HL-60 (cell line): ENCODE results near the gene AGO4.

ENCODE experiments used
- DNase-seq, 2 experiments: peaks; one replicate each; pipeline ENCODE4 v3.0.0-alpha.2; 2010 to 2020; ENCODE audit warnings: low read depth in 1 of 2, low spot score in 1 of 2
- H3K27ac ChIP-seq: fragments of 250-450 bp; sonication (Bioruptor Pico); replicated peaks from 2 replicates; pipeline ENCODE4 v1.5.1; 2020; ENCODE audit warnings: mild to moderate bottlenecking, moderate library complexity
- H3K27me3 ChIP-seq: fragments of 250-450 bp; sonication (Bioruptor Pico); 2 replicates; pipeline ENCODE4 v1.5.1; 2021; ENCODE audit warnings: mild to moderate bottlenecking, moderate library complexity; ENCODE audit not compliant: insufficient read depth, poor library complexity, severe bottlenecking
- H3K4me3 ChIP-seq: replicated peaks from 2 replicates; pipeline ENCODE4 v1.5.1; 2011; ENCODE audit warnings: mild to moderate bottlenecking, control low read depth, low read length; ENCODE audit not compliant: insufficient read depth
- GABPA ChIP-seq: IDR thresholded peaks from 2 replicates; pipeline ENCODE4 v1.6.1; 2012; ENCODE audit warnings: low read depth
- POLR2AphosphoS5 ChIP-seq: IDR thresholded peaks from 2 replicates; pipeline ENCODE4 v1.6.1; 2012; ENCODE audit warnings: low read depth
- SPI1 ChIP-seq: IDR thresholded peaks from 2 replicates; pipeline ENCODE4 v1.6.1; 2012; ENCODE audit warnings: low read depth, mild to moderate bottlenecking, borderline replicate concordance
- TF ChIP-seq, protein P1 (sequence below): IDR thresholded peaks from one replicate; pipeline ENCODE4 v1.5.1; 2011; ENCODE audit warnings: low read length, control low read depth, inconsistent platforms; ENCODE audit not compliant: insufficient read depth
- TF ChIP-seq, protein P2 (sequence below): IDR thresholded peaks from 2 replicates; pipeline ENCODE4 v1.6.1; 2012; ENCODE audit warnings: low read depth; ENCODE audit not compliant: insufficient replicate concordance

Gene AGO4

DNA sequence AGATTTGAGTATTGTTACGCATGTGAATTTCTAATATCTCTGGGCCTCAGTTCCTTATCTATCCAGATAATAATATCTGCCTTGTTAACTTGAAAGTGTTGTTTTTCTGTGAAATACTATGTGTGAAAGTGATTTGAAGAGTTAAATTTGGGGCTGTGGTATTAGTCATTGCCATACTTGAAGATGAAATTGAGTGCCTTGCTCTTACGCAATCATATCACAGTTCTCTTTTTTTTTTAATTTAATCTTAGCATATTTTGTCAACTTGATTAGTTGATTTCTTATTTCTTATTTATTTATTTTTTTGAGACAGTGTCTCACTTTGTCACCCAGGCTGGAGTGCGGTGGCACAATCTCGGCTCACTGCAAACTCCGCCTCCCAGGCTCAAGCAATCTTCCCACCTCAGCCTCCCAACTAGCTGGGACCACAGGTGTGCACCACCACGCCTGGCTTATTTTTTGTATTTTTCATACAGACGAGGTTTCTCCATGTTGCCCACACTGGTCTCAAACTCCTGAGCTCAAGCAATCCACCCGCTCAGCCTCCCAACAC, 31.0 kb downstream of the AGO4 start:
- TF ChIP-seq GABPA (no peak), SPI1 (peak; percentile 14; the same call in 1 of the 2 replicates)
- Histone ChIP-seq H3K27ac (no peak overlapping the region), H3K4me3 (no peak overlapping the region), H3K27me3 (no peaks in the 10 kb centered on the region)
- DNase-seq, result peak in 1 of 2 experiments; percentile 18

DNA sequence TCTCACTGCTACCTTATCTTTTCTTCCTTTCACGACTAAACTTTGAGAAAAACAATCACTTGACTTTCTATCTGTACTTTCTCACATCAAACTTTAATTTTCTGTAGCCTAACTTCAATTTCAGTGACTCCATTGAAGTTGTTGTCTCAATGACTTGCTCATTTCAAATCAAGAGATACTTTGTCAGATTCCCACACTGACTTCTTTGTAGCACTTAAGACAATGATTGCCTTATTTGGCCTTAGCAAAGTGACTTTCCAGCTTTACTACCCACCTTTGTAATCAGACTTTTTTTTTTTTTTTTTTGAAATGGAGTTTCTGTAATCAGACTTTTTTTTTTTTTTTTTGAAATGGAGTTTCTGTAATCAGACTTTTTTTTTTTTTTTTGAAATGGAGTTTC, 37.0 kb downstream of the AGO4 start:
- DNase-seq, result no peak
- no peak for TF ChIP-seq GABPA
- TF ChIP-seq, protein P1, sequence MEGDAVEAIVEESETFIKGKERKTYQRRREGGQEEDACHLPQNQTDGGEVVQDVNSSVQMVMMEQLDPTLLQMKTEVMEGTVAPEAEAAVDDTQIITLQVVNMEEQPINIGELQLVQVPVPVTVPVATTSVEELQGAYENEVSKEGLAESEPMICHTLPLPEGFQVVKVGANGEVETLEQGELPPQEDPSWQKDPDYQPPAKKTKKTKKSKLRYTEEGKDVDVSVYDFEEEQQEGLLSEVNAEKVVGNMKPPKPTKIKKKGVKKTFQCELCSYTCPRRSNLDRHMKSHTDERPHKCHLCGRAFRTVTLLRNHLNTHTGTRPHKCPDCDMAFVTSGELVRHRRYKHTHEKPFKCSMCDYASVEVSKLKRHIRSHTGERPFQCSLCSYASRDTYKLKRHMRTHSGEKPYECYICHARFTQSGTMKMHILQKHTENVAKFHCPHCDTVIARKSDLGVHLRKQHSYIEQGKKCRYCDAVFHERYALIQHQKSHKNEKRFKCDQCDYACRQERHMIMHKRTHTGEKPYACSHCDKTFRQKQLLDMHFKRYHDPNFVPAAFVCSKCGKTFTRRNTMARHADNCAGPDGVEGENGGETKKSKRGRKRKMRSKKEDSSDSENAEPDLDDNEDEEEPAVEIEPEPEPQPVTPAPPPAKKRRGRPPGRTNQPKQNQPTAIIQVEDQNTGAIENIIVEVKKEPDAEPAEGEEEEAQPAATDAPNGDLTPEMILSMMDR, result no peak
- no peak for TF ChIP-seq POLR2AphosphoS5
- Histone ChIP-seq H3K27me3 (no peaks in the 10 kb centered on the region), H3K27ac (no peak overlapping the region), H3K4me3 (no peak overlapping the region)

DNA sequence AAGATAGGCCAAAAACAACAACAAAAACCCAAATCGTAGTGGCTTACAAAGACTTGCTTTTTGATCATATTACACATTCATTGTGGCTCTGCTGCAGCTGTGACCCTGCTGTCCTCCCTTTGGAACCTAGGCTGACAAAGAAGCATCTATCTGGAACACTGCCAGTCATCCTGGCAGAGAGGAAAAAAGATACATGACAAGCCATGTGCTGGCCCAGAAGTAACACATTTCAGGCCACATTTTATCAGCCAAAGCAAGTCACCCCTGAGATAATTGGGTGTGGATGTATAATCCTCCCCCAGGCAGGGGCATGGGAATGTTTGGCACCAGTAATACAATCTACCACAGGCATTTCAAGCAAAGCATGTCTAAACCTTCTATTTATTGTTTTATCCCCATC, 38.0 kb downstream of the AGO4 start:
- no peak overlapping the region for H3K4me3 ChIP-seq
- H3K27ac ChIP-seq, result no peak overlapping the region
- no peaks in the 10 kb centered on the region for H3K27me3 ChIP-seq
- no peak for TF ChIP-seq POLR2AphosphoS5
- no peak for TF ChIP-seq GABPA
- TF ChIP-seq SPI1, result no peak
- TF ChIP-seq, protein P2, sequence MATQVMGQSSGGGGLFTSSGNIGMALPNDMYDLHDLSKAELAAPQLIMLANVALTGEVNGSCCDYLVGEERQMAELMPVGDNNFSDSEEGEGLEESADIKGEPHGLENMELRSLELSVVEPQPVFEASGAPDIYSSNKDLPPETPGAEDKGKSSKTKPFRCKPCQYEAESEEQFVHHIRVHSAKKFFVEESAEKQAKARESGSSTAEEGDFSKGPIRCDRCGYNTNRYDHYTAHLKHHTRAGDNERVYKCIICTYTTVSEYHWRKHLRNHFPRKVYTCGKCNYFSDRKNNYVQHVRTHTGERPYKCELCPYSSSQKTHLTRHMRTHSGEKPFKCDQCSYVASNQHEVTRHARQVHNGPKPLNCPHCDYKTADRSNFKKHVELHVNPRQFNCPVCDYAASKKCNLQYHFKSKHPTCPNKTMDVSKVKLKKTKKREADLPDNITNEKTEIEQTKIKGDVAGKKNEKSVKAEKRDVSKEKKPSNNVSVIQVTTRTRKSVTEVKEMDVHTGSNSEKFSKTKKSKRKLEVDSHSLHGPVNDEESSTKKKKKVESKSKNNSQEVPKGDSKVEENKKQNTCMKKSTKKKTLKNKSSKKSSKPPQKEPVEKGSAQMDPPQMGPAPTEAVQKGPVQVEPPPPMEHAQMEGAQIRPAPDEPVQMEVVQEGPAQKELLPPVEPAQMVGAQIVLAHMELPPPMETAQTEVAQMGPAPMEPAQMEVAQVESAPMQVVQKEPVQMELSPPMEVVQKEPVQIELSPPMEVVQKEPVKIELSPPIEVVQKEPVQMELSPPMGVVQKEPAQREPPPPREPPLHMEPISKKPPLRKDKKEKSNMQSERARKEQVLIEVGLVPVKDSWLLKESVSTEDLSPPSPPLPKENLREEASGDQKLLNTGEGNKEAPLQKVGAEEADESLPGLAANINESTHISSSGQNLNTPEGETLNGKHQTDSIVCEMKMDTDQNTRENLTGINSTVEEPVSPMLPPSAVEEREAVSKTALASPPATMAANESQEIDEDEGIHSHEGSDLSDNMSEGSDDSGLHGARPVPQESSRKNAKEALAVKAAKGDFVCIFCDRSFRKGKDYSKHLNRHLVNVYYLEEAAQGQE, result no peak
- TF ChIP-seq, protein P1, result no peak
- DNase-seq, result no peak

DNA sequence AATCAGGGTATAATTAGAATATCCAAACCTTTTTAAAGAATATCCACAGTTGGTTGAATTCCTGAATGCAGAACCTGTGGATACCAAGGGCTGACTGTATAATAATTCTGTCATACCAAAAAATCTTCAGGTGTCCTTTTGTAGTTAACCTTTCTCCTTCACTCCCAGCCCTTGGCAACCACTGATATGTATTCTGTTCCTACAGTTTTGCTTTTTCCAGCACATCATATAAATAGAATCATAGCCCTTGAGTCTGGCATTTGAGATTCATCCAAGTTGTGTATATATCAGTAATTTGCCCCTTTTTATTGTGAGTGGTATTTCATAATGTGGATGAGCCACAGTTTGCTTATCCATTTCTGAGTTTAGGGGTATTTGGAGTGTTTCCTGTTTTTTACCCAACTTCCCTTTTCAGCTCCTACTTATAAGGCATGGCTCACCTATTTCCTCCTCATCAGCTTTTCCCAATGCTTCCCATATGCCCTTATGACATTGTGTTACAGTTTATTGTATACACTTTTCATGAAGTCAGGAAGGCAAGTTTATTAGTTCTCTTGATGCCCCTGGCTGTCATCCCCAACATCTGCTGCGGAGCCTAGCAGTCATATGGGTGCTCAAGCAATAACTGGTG, 40.2 kb downstream of the AGO4 start:
- Histone ChIP-seq H3K27ac (no peak overlapping the region), H3K4me3 (no peak overlapping the region), H3K27me3 (no peaks in the 10 kb centered on the region)
- TF ChIP-seq POLR2AphosphoS5 (no peak), GABPA (no peak), SPI1 (peak; percentile 37; the same call in 1 of the 2 replicates)
- TF ChIP-seq, protein P2, result no peak
- TF ChIP-seq, protein P1, result no peak
- DNase-seq, result peak in 1 of 2 experiments; percentile 27
